GDM1 (cell line): ENCODE measurements around the gene DDX39A.

Source experiments
- DNase-seq: peaks from one replicate; lab custom pipeline; 2025; lab: John Stamatoyannopoulos, UW

DDX39A gene

GRCh38 chr19:14434543-14435319, 15.6 kb upstream of the DDX39A start:
- no peak for DNase-seq

- no peak for DNase-seq
Measured at GRCh38 chr19:14433554-14434501, 14.7 kb upstream of the DDX39A start.

DNA sequence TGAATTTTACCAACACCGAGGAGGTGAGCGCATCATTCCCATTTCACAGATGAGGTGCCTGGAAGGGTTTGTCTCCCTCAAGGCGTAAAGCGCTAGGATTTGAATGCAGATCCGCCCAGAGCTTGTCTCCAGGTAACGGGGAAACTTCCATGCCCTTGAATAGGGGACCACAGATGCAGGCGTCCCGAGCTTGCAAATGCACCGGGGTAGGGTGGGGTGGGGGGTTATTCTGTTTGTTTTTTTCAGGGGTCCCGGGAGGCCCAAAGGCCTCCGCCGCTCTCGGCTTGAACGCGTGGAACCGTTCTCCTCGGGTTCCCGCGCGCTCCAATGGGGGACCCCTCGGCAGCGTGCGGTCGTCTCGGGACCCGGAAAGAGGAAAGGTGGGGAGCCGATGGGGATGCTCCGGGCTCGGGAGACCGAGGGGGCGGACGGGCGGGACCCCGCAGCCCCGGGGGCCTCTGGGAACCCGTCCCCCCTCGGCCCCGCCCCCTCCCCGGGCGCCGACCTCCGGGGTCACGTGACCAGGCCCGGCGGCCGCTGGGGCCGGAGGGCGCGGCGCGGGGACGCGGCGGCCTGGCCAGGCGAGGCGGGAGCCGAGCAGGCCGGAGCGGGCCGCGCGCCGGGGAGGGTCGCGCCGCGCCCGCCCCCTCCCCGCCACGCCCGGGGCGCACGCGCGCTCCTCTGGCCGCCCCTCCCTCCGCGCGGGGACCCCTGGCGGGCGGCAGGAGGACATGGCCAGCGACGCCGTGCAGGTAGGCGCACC, 13.8 kb upstream of the DDX39A start, which contains the start of gene PKN1:
TSS of gene PKN1 (plus strand) at position 516 of the 763 bp plus-strand sequence. CDS start at position 732, 216 bp downstream.
- peak; percentile 51 for DNase-seq

- no peak for DNase-seq
Measured at GRCh38 chr19:14430712-14431111, 11.6 kb upstream of the DDX39A start.

GRCh38 chr19:14428882-14429416, 9.8 kb upstream of the DDX39A start:
- no peak for DNase-seq

GRCh38 chr19:14427461-14427860, 8.3 kb upstream of the DDX39A start:
- DNase-seq = no peak

DNA sequence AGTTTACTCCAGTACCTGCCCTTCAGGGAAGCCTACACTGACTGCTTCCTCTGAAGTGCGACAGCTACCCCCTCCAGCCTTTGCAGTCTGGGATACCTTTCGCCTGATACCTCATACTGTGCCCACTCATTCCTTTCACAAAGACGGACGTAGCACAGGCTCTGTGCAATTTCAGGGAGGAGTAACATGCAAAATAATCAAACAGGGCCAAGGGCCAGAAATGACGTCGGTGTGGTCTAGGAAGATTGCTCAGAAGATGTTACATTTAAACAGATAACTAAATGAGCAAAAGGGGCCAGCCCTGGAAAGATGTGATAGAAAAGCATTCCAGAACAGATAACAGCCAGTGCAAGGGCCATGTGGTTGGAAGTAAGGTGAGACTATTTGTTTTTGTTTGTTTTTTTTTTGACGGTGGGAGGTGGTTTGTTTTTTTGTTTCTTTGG, 6.6 kb upstream of the DDX39A start:
- no peak for DNase-seq

DNA sequence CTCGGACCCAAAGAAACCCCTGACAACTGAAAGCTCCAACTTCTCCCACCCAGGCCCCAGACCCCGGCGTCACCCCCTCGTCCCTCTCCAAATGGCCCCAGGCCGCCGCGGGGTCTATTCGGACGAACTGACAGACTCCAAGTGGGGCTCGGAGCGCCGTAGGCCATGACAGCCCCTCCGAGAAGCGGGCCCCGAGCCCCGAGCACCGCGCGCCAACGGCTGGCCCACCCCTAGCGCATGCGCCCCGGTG, 360 bp downstream of the DDX39A start:
- DNase-seq = no peak

GRCh38 chr19:14416817-14417231, 2.3 kb downstream of the DDX39A start:
- no peak for DNase-seq

- DNase-seq = no peak
Measured at GRCh38 chr19:14414926-14415690, 4.0 kb downstream of the DDX39A start.

DNA sequence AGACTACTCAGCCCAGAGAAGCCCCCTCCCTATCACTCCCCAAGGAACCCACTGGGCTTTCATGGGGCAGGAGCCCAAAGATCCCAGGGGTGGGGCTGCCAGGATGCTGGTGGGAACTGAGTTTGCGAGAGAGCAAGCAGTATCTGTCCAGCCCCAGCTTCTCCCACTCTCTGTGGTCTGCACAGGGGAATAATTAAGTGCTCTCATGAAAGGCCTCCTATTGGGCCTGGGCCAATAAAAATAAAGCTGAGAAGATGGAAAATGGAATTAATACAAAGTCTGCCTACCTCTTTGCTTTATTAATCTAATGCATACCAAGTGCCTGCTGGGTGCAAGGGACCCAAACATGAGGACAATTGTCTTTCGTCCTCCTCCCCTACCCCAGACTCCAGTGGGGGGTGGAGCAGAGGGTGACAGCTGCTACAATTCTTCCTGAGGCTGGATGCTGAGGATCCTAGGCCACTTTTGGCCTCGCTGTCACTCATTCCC, 5.4 kb downstream of the DDX39A start:
- no peak for DNase-seq

DNA sequence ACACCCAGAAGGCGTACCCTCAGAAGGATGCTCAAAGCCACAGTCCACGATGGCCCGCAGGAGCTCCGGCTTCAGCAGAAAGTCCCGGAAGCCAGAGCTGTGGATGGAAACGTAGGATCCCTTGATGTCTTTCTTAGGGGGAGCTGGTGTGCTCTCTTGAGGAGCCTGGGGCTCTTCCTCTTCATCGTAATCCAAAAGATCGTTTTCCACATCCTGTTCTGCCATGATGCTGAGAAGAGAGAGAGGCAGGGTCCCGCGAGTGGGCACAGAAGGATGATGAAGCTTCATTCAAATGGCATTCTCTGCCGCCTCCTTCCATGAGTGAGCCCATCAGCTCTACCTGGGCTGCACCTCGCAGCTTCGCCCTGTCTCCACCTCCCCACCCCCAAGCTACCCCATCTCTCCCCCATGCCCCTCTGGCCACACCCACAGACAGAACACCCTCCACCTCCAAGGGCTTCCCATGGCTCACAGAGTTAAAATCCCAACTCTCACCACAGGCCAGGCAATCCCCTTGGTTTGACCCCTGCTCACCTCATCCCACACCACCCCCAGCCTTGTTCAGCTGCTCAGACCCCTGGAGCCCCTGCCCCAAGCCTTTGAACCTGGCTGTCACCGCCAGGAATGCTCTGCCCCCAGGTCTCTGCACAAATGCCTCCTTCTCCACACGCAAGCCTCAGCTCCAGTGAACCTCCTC, 6.0 kb downstream of the DDX39A start:
- DNase-seq = no peak

DNA sequence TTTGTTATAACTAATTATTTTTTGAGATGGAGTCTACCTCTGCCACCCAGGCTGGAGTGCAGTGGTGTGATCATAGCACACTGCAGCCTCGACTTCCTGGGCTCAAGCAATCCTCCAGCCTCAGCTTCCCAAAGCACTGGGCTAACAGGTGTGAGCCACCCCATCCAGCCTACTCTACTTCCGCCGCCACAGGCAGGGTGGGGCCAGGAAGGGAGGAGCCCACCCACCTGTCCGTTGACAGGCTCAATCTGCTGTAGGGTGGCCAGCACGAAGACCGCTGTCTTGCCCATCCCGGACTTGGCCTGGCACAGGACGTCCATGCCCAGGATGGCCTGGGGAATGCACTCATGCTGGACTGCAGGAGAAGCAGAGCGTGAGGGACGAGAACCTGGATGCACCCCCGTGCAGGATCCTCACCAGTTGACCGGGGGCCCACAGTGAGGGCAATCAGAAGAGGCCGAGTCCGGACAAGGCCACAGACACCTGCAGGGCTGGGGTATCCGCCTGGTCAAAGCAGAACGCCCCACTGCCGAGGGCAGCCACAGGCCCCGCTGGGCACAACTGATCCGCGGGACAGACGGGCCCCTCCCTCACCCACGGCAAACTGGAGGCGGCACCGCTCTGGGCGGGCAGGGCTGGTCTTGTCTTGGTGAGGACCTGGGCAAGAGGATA, 6.7 kb downstream of the DDX39A start:
- no peak for DNase-seq

DNA sequence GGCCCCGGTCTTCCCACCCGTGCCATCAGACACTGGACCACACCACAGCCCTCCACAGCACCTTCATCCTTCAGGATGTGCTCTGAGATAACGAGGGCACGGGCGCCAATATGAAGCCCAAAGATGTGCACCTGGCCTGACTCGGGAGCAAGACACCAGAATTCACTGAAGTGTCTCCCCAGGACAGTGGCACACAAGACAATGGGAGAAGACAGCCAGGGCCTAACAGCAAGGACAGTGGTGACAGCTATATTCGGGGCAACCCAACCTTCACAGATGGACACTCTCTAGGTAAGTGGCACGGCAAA, 7.2 kb downstream of the DDX39A start:
- no peak for DNase-seq

GRCh38 chr19:14411161-14411937, 7.8 kb downstream of the DDX39A start:
- DNase-seq = no peak

- DNase-seq = no peak
Measured at GRCh38 chr19:14410091-14411051, 8.8 kb downstream of the DDX39A start.

DNA sequence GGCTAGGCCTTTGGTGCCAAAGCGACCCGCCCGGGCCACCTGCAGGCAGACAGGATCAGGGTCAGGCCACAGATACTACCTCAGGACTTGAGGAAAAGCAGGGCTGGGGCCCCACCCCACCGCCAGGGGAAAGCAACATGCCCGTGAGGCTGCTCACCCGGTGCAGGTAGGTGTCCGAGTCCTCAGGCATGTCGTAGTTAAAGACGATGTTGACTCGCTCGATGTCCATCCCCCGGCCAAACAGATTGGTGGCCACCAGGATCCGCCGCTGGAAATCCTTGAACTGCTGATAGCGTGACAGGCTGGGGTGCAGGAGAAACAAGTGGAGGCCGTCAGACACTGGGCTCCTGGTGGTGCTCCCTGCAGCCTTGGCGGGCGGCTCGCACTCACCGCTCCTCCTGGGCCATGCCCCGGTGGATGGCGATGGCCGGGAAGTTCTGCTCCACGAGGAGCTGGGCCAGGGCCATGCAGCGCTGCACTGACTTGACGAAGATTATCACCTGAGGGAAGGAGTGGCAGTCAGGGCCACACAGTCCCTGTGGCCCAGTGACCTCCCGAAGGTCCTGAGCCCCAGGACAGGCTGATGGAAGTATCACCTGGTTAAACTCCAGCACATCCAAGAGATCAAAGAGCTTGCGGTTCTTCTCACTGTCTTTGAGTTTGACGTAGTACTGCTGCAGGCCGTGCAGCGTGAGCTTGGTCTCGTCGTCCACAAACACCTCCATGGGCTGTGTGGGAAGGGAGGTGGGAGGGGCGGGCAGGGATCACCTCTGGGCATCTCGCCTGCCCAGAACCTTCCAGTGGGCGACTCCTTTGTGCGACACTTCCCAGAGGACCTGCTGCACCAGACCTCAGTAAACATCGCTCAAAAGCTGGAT, 9.8 kb downstream of the DDX39A start:
- no peak for DNase-seq
